Effector memory CD8-positive, alpha-beta T cell (primary cell): ENCODE results near the gene GLOD5.
A peak's percentile ranks its signal among the peaks of the same experiment; 100 is the strongest.

Source experiments
- ATAC-seq: fragments of 150-1000 bp; cut with Tn5 transposase; replicated peaks from 2 replicates; pipeline ENCODE4 v1.10.0; 2021; ENCODE audit warnings: mild to moderate bottlenecking, moderate library complexity
- DNase-seq, 3 experiments: peaks; one replicate each; pipeline ENCODE4 v3.0.0; 2021
- H3K27ac Mint-ChIP-seq, 2 donors: one replicate each; pipeline ENCODE4 v1.8.0; 2022; ENCODE audit warnings: mild to moderate bottlenecking in 2 of 2, mixed read lengths in 2 of 2, moderate library complexity in 2 of 2
- H3K27me3 Mint-ChIP-seq, 2 donors: one replicate each; pipeline ENCODE4 v1.8.0; 2022; ENCODE audit warnings: mixed read lengths in 2 of 2
- H3K36me3 Mint-ChIP-seq: one replicate; pipeline ENCODE4 v1.8.0; 2022; ENCODE audit warnings: mild to moderate bottlenecking, moderate library complexity, mixed read lengths; ENCODE audit not compliant: insufficient read depth
- H3K4me1 Mint-ChIP-seq, 2 donors: one replicate each; pipeline ENCODE4 v1.8.0; 2022; ENCODE audit warnings: low read depth in 2 of 2, mixed read lengths in 2 of 2
- H3K4me3 Mint-ChIP-seq, 2 donors: one replicate each; pipeline ENCODE4 v1.8.0; 2022; ENCODE audit warnings: mild to moderate bottlenecking in 2 of 2, mixed read lengths in 2 of 2, moderate library complexity in 2 of 2
- H3K9me3 Mint-ChIP-seq, 2 donors: one replicate each; pipeline ENCODE4 v1.8.0; 2022; ENCODE audit warnings: mixed read lengths in 2 of 2
- total RNA-seq, 9 experiments: gene quantifications; one replicate each; lab custom pipeline; 2026; lab: John Stamatoyannopoulos, UW

The GLOD5 gene
- 0 reads per million in 9 experiments for total RNA-seq

DNA sequence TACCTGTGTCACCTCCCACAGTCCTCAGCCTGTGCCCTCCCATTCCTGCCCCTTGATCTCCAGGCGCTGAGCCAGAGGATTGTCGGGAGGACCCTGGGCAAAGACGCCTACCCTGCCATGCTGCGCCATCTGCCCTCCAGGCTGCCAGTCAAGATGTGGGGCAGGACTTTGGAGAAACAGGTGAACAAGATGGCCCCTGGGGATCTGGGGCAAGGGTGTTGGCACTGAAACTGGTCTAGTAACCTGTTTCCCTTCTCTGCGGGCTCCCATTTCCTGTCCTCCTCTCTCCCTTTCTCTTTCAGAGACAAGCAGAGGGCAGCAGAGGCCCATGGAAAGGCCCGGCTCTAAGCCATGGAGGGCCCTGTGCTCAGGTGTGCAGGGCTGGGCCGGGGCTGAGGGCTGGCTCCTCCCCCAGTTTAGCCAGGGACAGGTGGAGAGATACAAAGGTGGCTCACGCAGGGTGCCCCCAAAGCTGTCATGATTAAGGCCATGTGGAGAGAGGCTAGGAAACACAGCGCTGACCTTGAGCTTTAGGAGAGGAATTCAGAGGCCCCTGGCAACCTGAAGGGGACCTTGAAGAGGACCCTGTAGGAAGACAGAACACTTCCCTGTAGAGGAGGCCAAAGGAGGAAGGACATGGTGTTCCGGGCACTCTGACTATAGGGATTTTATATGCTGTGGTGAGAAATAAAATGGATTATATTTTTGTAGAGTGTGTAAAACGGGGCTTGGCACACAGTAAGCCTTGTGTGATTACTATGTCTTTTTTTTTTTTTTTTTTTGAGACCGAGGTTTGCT is at the start of gene GLOD5:
GLOD5 (plus strand) TSS at position 74 of the 798 bp plus-strand sequence; CDS start at position 118, 44 bp downstream.
- DNase-seq (no peak), ATAC-seq (no peak)

DNA sequence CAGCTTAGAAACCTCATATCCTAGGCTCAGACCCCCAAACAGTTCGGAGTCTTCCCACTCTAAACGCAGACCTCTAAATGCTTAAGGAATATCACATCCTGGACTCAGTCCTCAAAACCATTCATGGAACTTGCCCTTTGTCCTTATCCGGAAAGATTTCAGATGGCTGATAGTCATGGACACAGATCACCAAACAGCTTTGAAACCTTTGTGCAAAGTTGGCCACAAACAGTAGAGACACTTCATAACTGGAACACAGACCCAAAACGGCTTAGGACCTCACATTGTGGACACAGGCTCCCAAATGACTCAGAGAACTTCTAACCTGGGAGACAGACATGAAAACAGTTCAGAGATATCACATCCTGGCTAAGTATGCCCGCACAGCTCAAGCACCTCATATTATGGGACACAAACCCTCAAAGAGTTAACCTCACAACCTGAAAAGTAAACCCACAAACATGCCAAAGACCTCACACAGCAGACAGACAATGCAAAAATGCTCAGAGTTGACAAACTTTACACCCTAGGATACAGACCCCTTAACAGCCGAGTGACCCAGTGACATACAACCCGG is 49.5 kb upstream of the GLOD5 start:
- Mint-ChIP-seq H3K27ac (peak overlapping the region; percentile 87 to 93), H3K9me3 (no peaks in the 10 kb centered on the region), H3K36me3 (peaks cover 32% of the 10 kb centered on the region), H3K27me3 (no peaks in the 10 kb centered on the region), H3K4me3 (peak overlapping the region; percentile 63 to 66), H3K4me1 (peaks cover 63 to 64% of the 10 kb centered on the region in 2 donors)
- ATAC-seq, result no peak
- no peak for DNase-seq

More for the DNA sequence above, at the start of gene GLOD5:
- Mint-ChIP-seq H3K27ac (no peak within 1 kb of the TSS), H3K9me3 (no peaks in the 10 kb centered on the region), H3K36me3 (no peaks in the 10 kb centered on the region), H3K4me3 (no peak within 1 kb of the TSS), H3K27me3 (peaks cover 0 to 6% of the 10 kb centered on the region in 2 donors), H3K4me1 (peaks cover 0 to 2% of the 10 kb centered on the region in 2 donors)

DNA sequence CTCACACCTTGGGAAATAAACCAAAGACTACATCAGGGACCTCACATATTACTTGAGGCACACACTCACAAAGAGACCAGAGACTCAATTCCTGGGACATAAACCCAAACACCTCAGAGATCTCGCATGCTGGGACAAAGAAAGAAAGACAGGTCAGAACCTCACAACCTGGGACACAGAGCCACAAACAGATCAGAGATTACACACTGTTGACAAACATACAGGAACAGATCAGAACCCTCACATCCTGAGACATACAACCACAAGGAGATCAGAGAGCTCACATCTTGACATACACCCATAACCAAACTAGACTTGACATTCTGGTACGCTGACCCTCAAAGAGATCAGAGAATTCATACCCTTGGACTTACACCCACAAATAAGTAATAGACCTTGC is 47.7 kb upstream of the GLOD5 start:
- peak overlapping the region; percentile 63 to 66 for H3K4me3 Mint-ChIP-seq
- peak overlapping the region; percentile 87 to 93 for H3K27ac Mint-ChIP-seq
- peak in 1 of 3 experiments; percentile 16 for DNase-seq
- no peaks in the 10 kb centered on the region for H3K9me3 Mint-ChIP-seq
- ATAC-seq, result peak; percentile 54
- peaks cover 72 to 78% of the 10 kb centered on the region in 2 donors for H3K4me1 Mint-ChIP-seq
- H3K36me3 Mint-ChIP-seq, result peaks cover 26% of the 10 kb centered on the region
- no peaks in the 10 kb centered on the region for H3K27me3 Mint-ChIP-seq

DNA sequence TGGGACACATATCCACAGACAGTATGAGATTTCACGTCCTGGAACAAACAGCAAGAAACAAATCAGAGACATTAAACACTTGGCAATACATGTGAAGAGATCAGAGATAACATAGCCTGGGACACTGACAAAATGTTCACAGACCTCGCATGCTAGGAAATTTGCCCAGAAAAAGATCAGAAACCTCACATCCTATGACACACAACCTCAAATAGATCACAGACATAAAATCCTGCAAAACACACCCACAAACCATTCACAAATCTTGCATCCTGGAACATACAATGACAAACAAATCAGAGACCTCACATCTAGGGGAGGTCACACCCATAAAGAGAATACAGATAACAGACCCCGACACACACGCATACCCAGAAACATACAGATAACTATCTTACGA is 47.0 kb upstream of the GLOD5 start:
- Mint-ChIP-seq H3K9me3 (no peaks in the 10 kb centered on the region), H3K4me3 (peak overlapping the region; percentile 63 to 66), H3K27me3 (no peaks in the 10 kb centered on the region), H3K4me1 (peaks cover 77 to 82% of the 10 kb centered on the region in 2 donors), H3K27ac (peak overlapping the region; percentile 87 to 93), H3K36me3 (peaks cover 20% of the 10 kb centered on the region)
- ATAC-seq, result peak; percentile 5
- no peak for DNase-seq

DNA sequence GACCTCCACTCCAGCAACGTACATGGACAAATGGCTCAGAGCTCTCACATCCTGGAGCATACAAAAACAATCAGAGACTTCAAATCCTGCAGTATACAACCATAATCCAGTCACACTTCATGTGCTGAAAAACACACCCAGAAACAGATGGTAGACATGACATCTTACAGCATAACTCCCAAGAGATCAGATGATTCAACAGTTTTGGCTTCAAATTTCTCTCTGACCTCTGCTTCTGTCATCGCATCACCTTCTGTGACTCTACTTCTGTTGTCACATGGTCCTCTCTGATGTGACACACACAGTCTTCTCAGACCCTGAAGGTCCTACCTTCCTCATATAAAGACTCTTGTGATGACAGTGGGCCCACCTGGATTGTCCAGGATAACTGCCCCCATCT is 46.5 kb upstream of the GLOD5 start:
- Mint-ChIP-seq H3K9me3 (no peaks in the 10 kb centered on the region), H3K4me3 (peak overlapping the region; percentile 63 to 66), H3K27ac (peak overlapping the region; percentile 87 to 93), H3K27me3 (no peaks in the 10 kb centered on the region), H3K36me3 (peaks cover 20% of the 10 kb centered on the region), H3K4me1 (peaks cover 77 to 82% of the 10 kb centered on the region in 2 donors)
- no peak for DNase-seq
- ATAC-seq, result no peak

DNA sequence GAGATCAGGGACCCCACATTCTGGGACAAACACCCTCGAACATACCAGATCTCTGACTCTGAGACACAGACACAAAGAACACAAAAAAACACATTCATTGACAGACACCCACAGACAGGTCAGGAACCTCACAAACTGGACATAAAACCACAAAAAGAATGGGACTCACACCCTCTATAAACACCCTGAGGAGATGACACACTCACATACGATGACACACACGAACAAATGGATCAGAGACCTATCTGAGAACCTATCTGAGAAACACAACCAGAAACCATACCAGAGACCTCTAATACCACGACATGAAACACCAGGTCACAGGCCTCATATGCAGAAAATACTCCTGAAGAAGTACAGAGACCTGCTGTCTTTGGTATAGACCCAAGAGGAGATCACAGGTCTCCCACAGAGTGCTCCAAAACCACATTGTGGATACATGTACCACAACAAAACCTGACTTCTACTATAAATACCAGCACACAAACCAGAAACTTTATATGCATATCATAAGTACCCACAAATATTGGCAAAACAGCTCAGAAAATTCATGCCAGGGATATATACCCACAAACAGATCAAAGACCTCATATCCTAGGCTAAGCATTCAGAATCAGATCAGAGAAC is 45.6 kb upstream of the GLOD5 start:
- Mint-ChIP-seq H3K27me3 (no peaks in the 10 kb centered on the region), H3K36me3 (peaks cover 20% of the 10 kb centered on the region)
- ATAC-seq, result no peak

DNA sequence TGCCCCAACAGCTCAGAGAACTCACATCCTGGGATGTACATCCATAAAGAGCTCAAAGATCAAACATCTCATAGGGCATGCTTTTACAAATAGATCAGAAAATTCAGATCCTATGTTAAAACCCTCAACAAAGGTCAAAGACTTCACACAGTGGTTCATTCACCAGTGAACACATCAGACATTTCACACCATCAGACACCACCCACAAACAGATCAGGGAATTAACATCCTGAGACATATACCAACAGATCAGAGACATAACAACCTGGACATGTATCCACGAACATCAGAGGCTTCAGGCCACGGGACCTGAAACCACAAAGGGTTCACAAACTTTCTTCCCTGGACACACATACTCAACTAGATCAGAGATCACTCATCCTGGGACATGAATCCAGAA is 41.6 kb upstream of the GLOD5 start:
- ATAC-seq (peak; percentile 57), DNase-seq (peak in 1 of 3 experiments; percentile 10)
- Mint-ChIP-seq H3K27ac (no peak overlapping the region), H3K4me3 (no peak overlapping the region), H3K4me1 (peaks cover 36 to 37% of the 10 kb centered on the region in 2 donors), H3K27me3 (no peaks in the 10 kb centered on the region), H3K9me3 (no peaks in the 10 kb centered on the region), H3K36me3 (peaks cover 4% of the 10 kb centered on the region)

More for the DNA sequence above, 45.6 kb upstream of the GLOD5 start:
- Mint-ChIP-seq H3K27ac (peak overlapping the region; percentile 87 to 93), H3K4me1 (peaks cover 72 to 75% of the 10 kb centered on the region in 2 donors), H3K4me3 (peak overlapping the region; percentile 66), H3K9me3 (no peaks in the 10 kb centered on the region)
- DNase-seq, result no peak

DNA sequence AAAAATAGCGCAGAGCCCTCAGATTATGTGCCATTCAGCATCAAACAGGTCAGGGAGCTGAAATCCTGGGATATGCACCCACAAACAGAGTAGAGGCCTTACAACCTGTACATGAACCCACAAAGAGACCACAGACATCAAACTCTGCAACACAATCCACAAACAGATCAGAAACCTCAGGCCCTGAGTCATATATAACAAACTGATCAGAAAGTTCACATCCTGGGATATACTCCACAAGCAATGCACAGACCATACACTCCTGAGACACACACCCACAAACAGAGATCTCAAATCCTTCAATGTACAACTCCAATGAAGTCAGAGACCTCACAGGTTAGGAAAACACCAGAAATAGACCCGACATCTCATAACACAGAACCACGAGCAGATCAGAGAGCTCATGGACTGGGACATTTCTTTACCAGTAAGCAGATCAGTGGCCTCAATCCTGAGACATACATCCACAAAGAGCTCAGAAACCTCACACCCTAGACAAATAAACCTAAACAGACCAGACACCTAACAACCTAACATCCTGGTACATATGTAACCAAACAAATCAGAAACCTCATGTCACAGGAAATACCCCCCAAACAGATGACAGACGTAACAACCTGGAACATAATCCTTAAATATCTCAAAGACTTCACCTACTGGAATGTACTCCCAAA is 40.8 kb upstream of the GLOD5 start:
- no peaks in the 10 kb centered on the region for H3K27me3 Mint-ChIP-seq
- no peak overlapping the region for H3K27ac Mint-ChIP-seq
- H3K4me1 Mint-ChIP-seq, result peaks cover 30 to 33% of the 10 kb centered on the region in 2 donors
- H3K9me3 Mint-ChIP-seq, result no peaks in the 10 kb centered on the region
- H3K4me3 Mint-ChIP-seq, result no peak overlapping the region
- DNase-seq, result peak; percentile 8 to 29 (median 9)
- peak; percentile 74 for ATAC-seq
- H3K36me3 Mint-ChIP-seq, result peaks cover 4% of the 10 kb centered on the region

DNA sequence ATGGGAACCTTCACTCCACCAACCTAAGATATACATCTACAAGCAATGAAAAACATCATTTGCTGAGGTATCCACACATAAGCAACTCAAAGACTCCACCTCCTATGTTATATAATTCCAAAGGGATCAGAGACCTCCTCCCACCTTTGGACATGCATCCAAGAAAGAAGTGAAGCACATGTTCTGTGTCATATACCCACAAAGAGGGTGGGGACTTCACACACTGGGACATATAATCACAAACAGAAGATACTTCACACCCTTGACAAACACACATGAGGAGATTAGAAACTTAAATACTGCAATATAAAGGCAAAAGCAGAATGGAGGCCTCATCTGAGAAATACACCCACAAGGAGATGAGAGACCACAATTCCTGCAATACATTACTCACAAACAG is 39.6 kb upstream of the GLOD5 start:
- no peak overlapping the region for H3K4me3 Mint-ChIP-seq
- H3K4me1 Mint-ChIP-seq, result peaks cover 28 to 32% of the 10 kb centered on the region in 2 donors

DNA sequence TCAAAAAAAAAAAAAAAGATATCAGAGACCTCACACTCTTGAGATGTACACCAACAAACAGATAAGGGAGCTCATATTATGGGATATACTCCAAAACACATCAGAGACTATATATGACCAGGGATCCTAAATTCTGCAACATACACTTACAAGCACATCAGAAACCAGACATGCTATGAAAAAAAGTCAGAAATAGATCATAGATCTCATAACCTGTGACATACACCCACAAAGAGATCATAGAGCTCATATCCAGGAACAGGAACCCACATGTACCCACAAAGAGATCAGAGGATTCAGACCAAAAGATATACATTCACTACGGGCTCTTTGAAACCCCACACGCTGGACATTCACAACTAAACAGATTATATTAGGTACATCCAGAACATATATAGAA is 35.0 kb upstream of the GLOD5 start:
- Mint-ChIP-seq H3K36me3 (peaks cover 4% of the 10 kb centered on the region), H3K4me3 (peak overlapping the region in 1 of 2 donors; percentile 23)

More for the DNA sequence above, 39.6 kb upstream of the GLOD5 start:
- Mint-ChIP-seq H3K27ac (no peak overlapping the region), H3K27me3 (no peaks in the 10 kb centered on the region), H3K9me3 (no peaks in the 10 kb centered on the region), H3K36me3 (peaks cover 8% of the 10 kb centered on the region)
- DNase-seq, result no peak
- ATAC-seq, result no peak

DNA sequence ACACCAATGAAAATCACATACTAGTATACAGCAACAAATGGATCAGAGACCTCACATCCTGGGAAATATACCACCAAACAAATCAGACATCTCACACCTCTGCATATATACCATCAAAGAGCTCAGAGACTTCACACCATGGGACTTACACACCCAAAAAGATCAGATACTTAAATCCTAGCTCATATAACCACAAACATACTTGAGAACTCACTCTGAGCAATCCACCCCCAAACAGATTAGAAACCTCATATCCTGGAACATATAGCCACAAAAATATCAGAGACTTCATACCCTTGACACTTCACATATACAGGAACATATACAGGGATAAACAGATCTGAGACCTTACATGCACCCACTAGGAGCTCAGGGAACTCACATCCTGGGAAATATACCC is 32.9 kb upstream of the GLOD5 start:
- Mint-ChIP-seq H3K9me3 (no peaks in the 10 kb centered on the region), H3K4me3 (peak overlapping the region; percentile 9 to 29), H3K4me1 (peaks cover 27 to 34% of the 10 kb centered on the region in 2 donors), H3K36me3 (peaks cover 4% of the 10 kb centered on the region), H3K27me3 (no peaks in the 10 kb centered on the region), H3K27ac (peak overlapping the region; percentile 59 to 73)
- DNase-seq (no peak), ATAC-seq (peak; percentile 48)

More for the DNA sequence above, 35.0 kb upstream of the GLOD5 start:
- DNase-seq (no peak), ATAC-seq (peak; percentile 37)
- Mint-ChIP-seq H3K9me3 (no peaks in the 10 kb centered on the region), H3K4me1 (peaks cover 27 to 33% of the 10 kb centered on the region in 2 donors), H3K27me3 (no peaks in the 10 kb centered on the region), H3K27ac (peak overlapping the region in 1 of 2 donors; percentile 58)

DNA sequence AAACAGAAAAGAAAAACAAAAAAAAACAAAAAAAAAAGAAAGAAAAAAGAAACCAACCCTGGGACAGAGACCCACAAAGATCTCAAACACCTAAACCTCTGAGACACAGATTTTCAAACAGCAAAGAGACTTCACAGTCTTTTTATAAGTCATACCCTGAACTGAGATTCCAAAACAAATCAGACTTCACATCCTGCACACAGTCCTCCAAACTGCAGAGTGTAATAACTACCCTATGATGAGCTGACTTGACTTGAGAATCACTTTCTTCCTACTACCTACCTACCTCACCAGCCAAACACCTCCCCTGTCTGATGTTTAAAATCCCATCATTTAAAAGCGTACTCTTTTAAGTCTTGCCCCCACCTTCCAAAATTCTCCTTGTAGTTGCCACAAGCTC is 25.2 kb upstream of the GLOD5 start:
- DNase-seq, result no peak
- peaks cover 13 to 19% of the 10 kb centered on the region in 2 donors for H3K4me1 Mint-ChIP-seq
- ATAC-seq, result no peak
- H3K9me3 Mint-ChIP-seq, result no peaks in the 10 kb centered on the region
- H3K27ac Mint-ChIP-seq, result peak overlapping the region; percentile 97 to 99
- peaks cover 17% of the 10 kb centered on the region for H3K36me3 Mint-ChIP-seq
- H3K4me3 Mint-ChIP-seq, result peak overlapping the region in 1 of 2 donors; percentile 87
- H3K27me3 Mint-ChIP-seq, result no peaks in the 10 kb centered on the region

DNA sequence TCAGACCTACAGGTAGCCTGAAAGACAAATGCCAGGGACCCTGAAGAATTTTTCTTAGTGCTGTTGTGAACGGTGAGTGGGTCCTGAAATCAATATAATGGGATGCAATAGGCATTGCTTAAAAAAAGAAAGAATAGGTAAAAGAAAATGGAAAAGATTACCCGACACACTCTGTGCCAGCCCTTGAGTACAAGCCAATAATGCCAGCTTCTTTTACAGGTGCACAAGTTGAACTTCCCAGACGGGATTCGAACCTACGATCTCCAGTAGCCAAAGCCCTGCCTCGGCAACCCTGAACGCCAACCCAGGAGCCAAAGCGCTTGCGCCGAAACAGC is 24.7 kb upstream of the GLOD5 start:
- H3K4me1 Mint-ChIP-seq, result peaks cover 13 to 19% of the 10 kb centered on the region in 2 donors
- peaks cover 17% of the 10 kb centered on the region for H3K36me3 Mint-ChIP-seq
- ATAC-seq (no peak), DNase-seq (no peak)
- H3K27ac Mint-ChIP-seq, result peak overlapping the region; percentile 97 to 99
- peak overlapping the region; percentile 87 to 88 for H3K4me3 Mint-ChIP-seq
- no peaks in the 10 kb centered on the region for H3K9me3 Mint-ChIP-seq
- H3K27me3 Mint-ChIP-seq, result no peaks in the 10 kb centered on the region
